Activated T-cell treated with anti-CD3 and anti-CD28 coated beads, Interleukin-2, amount 50 U/mL, for 1 hour (primary cell): ENCODE measurements around the gene NUDT19.
"Not testable (repeated sequence)": the region's sequence is repeated elsewhere in the genome, so short reads cannot be mapped to it uniquely, and the experiment has no call there.

Experiments used
- DNase-seq: peaks from one replicate; pipeline ENCODE4 v3.0.0-alpha.2; 2020

Gene NUDT19

DNA sequence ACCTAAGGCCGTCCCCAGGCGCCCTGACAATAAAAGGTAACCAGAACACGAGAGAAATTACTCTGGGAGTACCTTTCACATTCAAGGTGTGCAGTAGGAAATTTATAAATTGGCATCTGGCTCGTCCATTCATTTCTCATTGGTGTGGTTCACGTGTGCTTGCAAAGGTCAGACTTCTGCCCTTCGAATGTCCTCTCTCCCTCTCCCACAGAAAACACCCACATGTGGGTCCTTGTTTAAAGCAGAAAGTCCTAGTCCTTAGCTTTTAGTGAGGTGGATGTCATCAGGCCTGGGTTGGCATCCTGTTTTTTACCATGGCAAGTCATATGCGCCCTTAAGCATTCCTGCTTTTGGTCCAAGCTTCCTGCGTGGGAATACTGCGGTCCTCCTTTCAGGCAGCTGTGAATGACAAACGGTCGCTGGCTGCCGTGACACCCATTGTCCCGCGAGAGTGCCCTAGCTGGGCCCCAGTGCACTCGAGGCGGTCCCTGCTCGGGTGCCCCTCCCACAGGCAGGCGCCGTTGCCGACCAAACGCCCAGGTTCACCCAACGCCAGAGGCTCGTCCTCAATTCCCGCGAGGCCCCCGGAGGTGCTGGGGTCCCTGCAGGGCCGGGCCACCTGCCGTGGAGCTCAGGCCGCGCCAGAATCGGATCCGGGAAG is at the start of gene NUDT19:
Gene NUDT19, plus strand, starts transcription at position 531 of the 661 bp plus-strand sequence. CDS start 140 bp downstream, outside the sequence.
- peak; percentile 80 for DNase-seq

DNA sequence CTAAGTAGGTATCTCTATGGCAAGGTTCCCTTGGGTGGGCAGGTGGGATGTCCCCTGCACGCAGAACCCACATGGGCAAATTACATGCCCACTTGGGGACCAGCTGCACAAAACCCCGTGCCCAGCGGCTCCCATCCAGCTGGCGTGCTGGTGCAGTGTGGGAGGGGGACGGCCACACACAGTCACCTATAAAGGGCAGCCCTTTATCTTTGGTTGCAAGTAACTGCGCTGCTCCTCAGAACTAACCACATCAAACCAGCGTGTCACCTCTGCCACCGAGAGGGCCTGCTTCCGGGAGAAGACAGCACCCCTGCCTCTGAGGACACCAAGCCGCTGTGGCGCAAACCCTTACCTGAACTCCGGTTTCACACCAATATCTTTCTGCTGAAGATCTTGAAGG is 48.9 kb upstream of the NUDT19 start:
- DNase-seq, result peak; percentile 56

DNA sequence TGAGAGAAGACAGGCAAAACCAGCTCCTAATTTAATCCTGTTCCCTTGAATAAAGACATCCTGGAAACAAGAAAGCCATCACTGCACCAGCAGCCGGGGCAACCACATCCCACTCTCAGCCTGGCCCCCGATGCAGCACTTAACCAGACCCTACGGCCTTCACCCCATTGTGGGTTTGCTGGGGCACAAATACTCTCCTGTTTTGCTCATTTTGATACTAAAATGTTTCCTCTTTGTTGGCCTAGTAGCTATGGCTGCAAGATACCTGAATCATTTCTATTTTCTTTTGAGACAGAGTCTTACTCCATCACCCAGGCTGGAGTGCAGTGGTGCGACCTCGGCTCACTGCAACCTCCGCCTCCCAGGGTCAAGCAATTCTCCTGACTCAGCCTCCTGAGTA is 45.1 kb upstream of the NUDT19 start:
- DNase-seq, result no peak

DNA sequence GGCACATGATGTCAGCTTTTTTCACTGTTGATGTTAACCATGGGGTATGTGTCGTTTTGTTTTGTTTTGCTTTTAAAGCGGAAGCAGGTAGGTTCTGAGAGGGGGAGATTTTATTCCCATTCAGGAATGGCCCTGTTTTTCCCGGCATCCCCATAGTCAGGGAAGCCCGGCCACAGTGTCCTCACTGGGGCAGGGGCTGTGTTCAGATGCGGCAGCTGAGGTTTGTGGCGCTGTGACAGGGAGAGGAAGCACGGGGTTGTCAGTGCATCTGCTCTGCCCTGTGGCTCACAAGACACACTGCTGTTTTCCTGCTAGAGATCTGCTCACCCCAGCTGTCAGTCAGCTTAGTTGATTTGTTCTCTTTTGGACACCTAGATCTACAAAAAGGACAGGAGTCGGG is 44.3 kb upstream of the NUDT19 start:
- DNase-seq, result no peak

DNA sequence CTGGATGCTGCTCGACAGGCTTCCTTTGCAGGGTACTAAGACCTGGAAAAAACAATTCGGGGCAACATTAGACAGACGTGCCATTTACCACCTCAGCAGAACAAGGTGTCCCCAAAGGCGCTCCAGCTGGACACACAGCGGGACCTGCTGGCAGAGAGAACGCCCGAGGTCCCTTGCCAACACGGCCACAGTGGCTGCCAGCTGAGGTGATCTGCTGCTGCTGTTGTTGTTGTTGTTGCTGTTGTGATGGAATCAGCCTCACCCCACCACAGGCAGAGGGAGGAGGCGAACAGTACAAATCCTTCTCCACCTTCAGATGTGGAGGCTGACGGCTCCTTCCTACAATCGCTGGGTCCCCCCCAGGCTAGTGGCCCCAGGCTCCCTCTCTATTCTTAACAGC is 41.9 kb upstream of the NUDT19 start:
- DNase-seq, result no peak

DNA sequence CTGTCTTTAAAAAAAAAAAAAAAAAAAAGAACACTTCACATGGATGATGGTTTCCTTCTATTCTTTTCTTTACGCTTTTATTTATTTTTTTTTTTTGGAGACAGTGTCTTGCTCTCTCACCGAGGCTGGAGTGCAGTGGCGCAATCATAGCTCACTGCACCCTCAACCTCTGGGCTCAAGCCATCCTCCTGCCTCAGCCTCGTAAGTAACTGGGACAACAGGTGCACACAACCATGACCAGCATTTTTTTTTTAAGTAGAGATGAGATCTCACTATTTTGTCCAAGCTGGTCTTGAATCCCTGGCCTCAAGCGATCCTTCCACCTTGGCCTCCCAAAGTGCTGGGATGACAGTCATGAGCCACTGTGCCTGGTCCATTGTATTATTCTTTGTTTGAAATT is 41.0 kb upstream of the NUDT19 start:
- DNase-seq, result no peak

DNA sequence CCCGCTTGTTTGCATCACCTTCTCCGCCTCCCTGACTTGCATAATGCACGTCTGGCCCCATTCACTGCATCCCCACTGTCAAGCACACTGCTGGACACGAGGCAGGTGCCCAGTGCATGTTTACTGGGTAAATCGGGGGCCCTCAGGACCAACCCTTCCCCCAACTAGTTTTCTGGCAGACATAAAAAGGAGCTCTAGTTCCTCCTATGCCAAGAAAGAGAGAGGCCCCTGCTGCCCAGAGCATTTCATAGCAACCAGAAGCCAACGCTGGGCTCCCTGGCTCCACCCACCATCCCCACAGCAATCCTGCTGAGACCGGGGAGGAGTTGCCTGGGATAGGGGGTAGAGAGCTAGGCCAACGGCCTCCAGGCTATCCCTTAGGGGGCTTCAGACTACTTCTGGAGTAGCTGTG is 39.9 kb upstream of the NUDT19 start:
- DNase-seq, result no peak

DNA sequence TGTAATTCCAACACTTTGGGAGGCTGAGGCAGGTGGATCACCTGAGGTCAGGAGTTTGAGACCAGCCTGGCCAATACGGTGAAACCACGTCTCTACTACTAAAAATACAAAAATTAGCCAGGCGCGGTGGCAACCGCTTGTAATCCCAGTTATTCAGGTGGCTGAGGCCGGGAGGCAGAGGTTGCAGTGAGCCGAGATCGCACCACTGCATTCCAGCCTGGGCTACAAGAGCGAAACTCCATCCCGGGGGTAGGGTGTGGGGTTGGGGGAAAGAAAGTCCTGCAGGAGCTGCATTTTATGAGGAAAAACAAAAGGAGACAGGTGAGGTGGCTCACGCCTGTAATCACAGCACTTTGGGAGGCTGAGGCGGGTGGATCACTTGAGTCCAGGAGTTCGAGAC is 39.3 kb upstream of the NUDT19 start:
- DNase-seq, result not testable (repeated sequence)

DNA sequence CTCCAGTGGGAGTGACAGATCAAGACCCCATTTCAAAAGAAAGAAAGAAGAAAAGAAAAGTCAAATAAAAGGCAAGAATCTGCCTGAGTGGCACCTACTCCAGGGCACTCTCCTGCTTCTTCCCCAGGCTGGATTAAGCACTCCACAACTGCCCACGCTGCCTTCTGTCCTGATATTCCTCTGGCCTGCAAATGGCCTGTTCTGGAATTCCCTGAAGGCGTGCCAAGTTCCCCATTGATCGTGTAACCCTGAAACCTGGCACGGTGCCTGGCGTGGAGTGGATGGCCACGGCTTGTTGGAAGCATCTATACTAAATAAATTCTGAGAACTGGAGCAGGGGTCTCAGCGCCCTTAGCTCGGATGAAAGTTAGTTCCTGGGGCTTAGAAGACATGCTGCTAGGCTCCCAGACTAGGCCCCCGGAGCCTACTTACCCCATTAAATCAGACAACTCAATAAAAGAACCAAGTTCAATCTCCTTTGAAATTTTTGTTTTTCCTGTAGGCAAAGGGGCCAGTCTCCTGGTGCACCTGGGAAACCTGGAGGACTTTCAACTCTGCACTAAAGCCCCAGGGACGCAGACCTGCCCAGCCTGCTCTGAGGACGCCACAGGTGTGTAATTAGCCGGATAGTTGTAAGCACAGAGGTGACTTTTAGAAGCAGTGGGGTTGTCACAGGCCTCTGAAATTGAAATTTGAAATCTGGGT is 38.6 kb upstream of the NUDT19 start:
- DNase-seq, result no peak

DNA sequence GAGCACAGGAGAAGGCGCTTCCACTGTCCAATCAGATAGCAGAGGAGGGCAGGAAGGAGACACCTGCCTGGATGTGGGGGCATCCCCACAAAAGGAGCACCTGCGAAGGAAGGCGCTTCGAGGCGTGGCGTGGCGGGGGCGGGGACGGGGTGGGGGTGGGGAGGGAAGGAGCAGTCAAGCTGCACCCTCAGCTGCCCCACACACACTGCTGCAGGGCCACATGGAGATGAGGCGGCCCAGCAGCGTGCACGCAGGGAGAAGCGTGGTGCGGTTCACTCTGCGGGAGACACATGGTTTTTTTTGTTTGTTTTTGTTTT is 38.1 kb upstream of the NUDT19 start:
- DNase-seq, result no peak

DNA sequence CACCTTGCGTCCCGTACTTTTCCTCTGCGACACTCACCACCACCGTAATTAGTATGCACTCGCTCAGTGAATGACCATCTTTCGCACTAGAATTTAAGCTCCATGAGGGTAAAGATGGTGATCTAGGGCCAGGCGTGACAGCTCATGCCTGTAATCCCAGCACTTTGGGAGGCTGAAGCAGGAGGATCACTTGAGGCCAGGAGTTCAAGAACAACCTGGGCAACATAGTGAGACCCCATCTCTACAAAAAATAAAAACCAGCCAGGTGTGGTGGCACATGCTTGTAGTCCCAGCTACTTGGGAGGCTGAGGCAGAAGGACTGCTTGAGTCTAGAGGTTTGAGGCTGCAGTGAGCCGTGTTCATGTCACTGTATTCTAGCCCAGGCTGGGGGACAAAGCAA is 35.2 kb upstream of the NUDT19 start:
- DNase-seq, result not testable (repeated sequence)

DNA sequence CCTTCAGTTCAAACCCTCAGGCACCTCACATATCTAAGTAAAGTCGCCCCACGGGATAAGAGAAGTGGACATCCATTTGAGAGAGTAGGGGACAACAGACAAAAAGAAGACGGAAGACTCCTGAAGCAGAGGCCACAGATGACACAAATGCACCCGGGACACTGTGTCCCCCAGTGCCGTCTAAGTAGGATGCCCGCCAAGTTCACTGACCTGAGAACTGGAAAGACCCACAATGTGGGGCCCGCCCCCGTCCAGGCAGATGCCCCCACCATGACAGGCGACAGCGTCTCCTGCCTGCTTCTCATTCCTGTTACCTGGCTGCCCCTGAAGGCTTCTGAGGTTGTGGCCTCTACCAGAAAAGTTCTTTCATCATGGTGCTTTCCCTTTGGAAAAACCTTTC is 33.5 kb upstream of the NUDT19 start:
- no peak for DNase-seq

DNA sequence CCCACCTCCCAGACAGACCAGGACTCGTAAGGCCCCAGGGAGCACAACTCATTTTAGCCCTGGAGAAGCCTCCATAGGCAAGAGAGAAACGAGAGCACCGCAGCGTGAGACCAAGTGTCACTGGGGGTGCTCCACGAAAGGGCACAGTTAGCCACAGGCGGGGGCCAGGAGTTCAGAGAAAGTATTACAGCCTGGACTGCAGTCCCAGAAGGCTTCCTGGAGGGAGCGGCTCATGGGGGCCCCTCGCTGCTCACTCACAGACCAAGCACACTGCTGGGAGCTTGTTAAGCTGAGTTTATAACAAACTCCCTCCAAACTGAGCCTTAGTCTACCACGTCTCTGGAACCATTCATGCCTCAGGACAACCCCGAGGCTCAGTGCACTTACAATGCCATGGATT is 33.1 kb upstream of the NUDT19 start:
- no peak for DNase-seq

DNA sequence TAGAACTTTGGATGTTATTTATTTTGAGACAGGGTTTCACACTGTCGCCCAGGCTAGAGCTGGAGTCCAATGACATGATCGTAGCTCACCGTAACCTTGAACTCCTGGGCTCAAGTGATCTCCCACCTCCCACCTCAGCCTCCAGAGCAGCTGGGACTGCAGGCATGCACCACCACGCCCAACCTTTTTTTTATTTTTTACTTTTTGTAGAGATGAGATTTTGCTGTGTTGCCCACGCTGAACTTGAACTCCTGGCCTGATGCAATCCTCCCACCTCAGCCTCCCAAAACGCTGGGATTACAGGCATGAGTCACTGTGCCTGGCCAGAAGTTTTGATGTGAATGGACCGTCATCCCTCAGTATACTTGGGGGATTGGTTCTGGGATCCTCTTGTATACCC is 30.3 kb upstream of the NUDT19 start:
- DNase-seq, result no peak

DNA sequence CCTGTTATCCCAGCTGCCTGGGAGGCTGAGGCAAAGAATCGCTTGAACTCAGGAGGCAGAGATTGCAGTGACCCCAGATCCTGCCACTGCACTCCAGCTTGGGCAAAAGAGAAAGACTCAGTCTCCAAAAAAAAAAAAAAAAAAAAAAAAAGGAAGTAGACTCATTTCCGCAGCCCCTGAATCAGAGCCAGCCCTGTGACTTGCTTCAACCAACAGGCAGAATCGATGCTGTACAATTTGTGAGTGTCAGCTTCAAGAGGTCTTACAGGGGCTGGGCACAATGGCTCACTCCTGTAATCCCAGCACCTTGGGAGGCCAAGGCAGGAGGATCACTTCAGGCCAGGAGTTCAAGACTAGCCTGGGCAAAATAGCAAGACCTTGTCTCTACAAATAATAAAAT is 29.4 kb upstream of the NUDT19 start:
- DNase-seq, result no peak

DNA sequence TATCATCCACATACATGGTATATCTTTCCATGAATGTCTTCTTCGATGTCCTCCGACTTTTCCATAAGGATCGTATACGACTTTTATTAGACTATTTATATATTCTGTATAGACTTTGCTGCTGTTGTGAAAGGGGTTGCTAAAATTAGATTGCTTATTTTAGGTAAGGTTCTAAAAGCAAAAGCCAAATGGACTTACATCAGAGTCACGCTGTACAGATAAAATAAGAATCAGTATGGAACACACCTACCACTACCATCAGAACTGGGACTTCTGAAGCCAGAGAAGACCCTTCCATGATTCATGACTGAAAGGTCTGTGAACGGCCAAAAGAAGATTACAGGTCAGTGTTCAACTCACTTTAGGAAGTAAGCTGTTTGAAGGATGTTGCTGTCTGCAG is 25.5 kb upstream of the NUDT19 start:
- DNase-seq, result no peak

DNA sequence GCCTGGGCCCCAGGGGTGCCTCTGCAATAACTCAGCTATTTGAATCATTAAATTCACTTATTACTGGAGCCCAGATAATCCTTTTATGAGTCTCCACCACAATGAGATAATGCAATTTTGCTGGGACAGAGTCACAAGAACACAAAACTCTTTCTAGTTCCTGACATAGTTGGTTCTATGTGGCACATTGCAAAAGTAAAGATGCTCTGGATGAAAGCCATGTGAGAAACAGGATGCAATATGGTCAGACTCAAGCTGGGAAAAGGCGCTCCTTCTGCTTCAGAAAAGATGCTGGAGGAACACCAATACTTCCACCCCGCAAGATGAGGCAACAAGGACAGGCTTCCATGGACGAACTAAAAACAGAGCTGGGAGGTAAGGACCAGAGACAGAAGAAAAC is 22.3 kb upstream of the NUDT19 start:
- no peak for DNase-seq

DNA sequence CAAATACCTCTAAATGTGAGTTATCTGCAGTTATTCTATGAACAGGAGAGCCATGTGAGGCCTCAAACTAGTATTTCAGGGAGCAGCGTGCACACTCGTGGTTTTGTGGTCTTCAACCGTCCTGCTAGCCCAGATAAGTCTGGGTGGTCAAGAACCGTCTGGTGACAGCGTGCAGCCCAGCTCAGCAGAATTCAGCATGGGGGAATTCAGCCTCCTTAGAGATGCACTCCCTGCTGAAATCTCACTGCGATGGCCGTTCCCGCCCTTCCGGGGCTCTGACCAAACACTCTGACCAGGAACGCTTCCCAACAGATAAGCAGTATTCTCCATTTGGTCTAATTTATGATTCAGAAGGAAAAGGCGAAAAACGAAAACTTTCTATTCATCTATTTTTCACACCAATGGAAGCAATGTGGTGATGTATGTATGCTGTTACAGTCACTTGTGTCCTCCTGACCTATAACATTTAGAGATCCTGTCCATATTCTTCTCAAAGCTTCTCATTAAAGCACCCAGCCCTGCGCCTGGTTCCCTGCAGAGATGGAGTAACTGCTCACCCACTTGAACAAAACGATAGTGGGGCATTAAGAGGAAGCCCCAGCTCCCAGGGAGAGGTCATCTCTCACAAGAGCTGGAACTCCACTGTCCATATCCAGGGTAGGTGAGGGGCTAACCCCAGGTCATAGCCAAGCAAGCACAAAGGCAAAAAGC is 19.6 kb upstream of the NUDT19 start:
- no peak for DNase-seq

DNA sequence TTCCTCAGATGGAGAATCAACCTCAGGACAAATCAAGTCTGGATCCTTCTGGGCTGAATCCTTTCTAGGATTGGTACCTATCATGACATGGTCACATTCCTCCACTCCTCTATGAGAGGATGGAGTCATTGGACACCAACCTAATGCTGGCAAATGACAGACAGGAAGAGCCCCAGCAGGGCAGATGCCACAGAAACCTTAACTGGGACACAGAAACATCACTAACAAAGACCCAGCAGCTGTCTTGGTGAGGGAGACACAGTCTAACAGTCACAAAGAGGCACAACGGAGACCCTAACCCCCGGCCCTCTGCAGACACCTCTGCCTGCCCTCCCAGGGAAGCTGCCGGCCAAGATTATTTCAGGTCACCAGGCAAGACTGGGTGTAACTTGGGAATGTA is 18.8 kb upstream of the NUDT19 start:
- no peak for DNase-seq

DNA sequence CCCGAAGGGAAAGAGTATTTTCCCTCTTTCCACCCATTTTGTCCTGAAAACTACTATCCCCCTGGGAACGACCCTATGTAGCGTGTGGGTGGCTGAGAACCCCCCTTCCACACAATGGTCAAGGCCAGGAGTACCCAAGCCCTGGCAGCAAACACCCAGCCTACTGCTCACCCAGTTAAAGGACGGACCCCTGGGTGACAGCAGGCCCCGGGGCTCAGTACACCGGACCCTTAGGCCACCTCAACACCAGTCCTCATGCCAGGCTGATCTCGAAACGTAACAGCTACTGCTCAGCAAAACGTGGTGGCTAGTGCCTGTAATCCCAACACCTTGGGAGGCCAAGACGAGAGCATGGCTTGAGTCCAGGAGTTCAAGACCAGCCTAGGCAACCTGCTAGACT is 18.0 kb upstream of the NUDT19 start:
- no peak for DNase-seq

DNA sequence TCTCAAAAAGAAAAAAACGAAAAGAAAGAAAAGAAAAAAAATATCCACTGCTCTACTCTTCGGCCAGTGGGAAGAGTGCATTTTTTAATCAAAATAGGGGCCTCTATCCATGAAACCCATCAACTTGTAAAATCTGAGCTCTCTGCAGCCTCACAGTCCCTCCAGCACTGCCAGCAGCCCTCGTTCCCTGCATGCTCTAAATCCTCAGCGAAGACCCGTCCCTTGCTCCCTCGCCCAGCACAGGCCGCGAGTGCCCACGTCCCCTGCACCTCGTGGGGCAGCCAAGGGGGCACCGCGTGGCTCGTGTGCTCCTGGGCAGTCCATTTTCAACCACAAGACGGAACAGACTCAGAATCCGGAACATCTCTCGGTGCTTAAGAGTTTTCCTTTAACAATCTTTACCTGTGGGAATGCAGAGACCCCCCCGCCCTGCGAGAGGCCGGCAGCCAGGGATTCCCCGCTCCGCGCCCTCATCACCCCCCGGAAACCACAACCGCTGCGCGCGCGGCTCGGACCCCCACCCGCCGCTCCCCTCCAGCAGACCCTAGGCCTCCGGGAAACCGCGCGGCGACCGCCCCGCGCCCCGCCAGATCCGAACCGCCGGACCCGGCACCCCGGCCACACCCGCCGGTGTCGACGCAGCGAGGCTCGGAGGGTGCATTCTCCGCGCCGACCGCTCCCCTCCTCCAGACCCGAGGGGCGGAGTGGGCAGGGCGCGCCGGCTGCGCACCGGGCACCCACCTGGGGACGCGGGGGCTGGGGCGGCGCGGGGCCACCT is 17.3 kb upstream of the NUDT19 start:
- DNase-seq, result no peak

DNA sequence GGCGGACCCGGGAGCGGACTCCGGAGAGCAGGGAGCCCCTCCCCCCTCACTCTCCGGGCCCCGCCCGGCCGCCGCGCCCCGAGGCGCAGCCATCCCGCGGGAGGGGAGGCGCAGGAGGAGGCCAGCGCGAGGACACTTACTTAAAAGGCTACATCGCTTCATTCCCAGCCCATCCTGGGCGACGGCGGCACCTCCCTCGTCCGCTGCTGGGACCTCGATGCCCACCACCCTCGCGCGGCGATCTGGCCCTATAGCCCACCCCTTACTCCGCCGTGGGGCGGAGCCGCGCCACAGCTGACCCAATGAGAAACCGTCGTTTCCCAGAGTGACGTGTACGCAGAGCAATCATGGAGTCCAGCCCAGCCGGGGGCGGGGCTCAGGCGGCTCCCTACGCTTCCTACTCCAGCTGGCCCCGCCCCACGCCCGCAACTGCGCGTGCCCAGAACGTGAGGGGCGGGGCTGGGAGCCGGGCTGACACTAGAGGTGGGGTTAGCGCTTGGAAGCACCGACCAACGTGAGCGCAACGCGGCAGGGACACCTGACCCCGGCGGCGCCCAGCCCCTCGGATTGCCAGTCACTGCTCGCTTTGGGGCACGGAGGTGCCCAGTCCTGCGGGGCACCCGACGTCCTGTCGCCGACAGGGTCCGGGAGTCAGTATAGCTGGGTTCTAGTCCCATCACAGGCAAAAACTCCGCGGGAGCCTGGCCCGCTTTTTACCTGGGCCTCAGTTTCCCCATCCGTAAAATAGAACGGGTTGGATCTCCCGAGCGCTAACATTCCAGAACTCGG is 16.5 kb upstream of the NUDT19 start, which contains the start of gene ANKRD27:
Gene ANKRD27, minus strand, starts transcription at position 250 of the 789 bp plus-strand sequence. CDS start 16,165 bp downstream, outside the sequence.
- peak; percentile 98 for DNase-seq
